PC-9 (cell line): ENCODE data around the gene TDRD9.

Source experiments
- CTCF ChIP-seq: fragments of 200-600 bp; sonication (generic); conservative IDR thresholded peaks from 2 replicates; pipeline ENCODE4 v1.6.1; 2017; ENCODE audit warnings: mixed run types, antibody characterized with exemption, mild to moderate bottlenecking, moderate library complexity
- EZH2 ChIP-seq: fragments of 200-600 bp; sonication (generic); IDR thresholded peaks from 2 replicates; pipeline ENCODE4 v1.8.0; 2017; ENCODE audit warnings: antibody characterized with exemption, low read depth

GRCh38 chr14:104084251-104085002 lies 156.2 kb downstream of the TDRD9 start:
- TF ChIP-seq CTCF (no peak), EZH2 (no peak)
